ENCODE measurements around the gene RBBP8NL.

- TF ChIP-seq ZNF121 (CRISPR knock-in tag; conservative IDR thresholded peaks at IDR 0.05) (no peak), E2F5 (CRISPR knock-in tag; IDR thresholded peaks at IDR 0.05) (no peak), FOXK2 (conservative IDR thresholded peaks at IDR 0.05 in 1 of 2, IDR thresholded peaks at IDR 0.05 in 1 of 2; ENCODE audit: low read depth in 2 of 2) (no peak), ZNF253 (CRISPR knock-in tag; conservative IDR thresholded peaks at IDR 0.05) (no peak), POLR2AphosphoS5 (IDR thresholded peaks at IDR 0.05; ENCODE audit: control insufficient read depth, insufficient read depth, low read depth, low read length) (no peak), RNF2 (IDR thresholded peaks at IDR 0.05) (no peak), CBX8 (IDR thresholded peaks at IDR 0.05; ENCODE audit: borderline replicate concordance, extremely low read depth, low read depth, low read length, poor library complexity, severe bottlenecking) (no peak)
Measured at GRCh38 chr20:62451970-62452369, 24.6 kb upstream of the RBBP8NL start.

Measured in K562 (cell line).